HG02642 (cell line): Measurements from ENCODE around the gene CAST.
A peak's percentile ranks its signal among the peaks of the same experiment; 100 is the strongest.

ENCODE experiments used
- ATAC-seq: cut with Tn5 transposase; IDR thresholded peaks from one replicate; pipeline ENCODE4 v1.9.1; 2021; ENCODE audit warnings: mild to moderate bottlenecking; ENCODE audit not compliant: unreplicated experiment, poor library complexity

CAST gene

DNA sequence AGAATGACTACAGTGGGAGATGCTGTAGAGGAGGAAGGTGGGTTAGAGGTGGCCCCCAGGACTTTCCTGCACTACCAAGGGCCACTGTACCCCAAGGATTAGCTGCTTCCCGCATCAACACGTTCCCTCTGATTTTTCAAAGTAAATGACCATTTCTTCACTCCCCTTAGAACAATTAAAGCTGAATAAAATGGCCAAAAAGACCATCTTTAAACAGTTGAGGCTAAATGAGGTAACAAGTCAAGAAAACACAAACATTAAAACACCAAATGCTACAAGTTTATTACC, 146.3 kb downstream of the CAST start:
- no peak for ATAC-seq

DNA sequence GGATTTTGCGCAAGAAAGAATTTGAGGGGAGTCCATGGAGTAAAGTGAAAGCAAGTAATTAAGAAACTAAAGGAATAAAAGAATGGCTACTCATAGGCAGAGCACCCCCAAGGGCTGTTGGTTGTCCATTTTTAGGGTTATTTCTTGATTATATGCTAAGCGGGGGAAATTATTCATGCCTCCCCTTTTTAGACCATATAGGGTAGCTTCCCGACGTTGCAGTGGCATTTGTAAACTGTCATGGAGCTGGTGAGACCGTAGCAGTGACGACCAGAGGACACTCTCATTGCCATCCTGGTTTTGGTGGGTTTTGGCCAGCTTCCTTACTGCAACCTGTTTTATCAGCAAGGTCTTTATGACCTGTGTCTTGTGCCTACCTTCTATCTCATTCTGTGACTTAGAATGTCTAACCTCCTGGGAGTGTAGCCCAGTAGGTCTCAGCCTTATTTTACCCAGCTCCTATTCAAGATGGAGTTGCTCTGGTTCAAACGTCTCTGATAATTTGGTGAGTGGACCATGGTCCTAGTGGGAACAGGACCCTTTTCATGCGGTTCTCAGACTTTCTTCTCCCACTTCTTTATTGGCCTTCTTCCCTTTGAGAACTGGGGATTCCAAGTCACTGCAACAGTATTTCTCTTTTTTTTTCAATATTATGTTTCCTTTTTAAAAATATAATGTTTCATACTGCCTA, 146.8 kb downstream of the CAST start:
- no peak for ATAC-seq

DNA sequence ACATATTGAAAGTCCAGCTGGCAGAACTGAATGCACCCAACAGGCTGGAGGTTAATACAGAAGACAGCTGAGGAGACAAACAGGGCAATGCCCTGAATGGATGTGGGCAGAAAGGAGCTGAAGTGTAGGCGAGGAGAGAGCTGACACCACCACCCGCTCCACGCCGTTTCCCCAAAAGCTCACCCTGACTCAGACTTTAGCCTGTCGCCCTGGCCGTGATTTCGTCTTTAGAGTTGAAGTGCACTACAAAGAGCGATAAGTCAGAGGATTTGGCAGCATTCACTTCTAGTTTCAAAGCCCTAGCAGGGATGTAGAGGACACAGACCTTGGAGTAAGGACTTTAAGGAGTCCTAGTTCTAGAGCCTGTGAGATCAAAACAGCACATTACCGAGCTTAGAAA, 147.7 kb downstream of the CAST start:
- no peak for ATAC-seq

DNA sequence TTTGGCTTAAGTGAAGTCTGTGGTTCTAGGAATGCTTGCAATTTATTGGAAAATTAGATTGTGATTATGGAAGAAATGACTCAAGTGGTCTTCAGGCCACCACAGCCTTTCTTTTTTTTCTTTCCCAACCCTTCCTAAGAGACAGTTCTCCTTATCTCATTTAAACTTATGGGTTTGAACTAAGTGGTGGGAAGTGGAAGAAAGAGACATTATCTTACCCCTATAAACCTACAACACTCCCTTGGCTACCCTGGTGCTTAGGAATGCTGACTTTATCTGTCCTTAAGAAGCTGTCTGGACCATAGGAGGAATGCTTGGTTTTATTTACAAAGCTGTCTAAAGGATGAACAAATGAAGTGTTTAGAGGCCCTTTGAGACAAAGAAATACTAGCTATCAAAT, 150.7 kb downstream of the CAST start:
- ATAC-seq: no peak

DNA sequence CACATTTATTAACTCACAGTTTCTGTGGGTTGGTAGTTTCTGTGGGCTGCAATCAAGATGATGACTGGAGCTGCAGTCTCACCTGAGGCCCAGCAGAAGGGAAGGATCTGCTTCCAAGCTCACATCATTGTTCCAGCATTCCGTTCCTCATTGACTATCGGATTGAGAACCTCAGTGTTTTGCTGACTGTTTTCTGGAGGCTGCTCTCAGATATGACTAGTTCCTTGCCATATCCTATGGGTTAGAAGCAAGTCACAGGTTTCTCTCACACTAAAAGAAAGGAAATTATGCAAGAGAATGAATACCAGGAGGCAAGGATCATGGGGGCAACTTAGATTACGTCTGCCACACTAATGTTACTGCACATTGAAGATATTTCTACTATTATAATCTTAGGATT, 151.9 kb downstream of the CAST start:
- ATAC-seq: no peak

DNA sequence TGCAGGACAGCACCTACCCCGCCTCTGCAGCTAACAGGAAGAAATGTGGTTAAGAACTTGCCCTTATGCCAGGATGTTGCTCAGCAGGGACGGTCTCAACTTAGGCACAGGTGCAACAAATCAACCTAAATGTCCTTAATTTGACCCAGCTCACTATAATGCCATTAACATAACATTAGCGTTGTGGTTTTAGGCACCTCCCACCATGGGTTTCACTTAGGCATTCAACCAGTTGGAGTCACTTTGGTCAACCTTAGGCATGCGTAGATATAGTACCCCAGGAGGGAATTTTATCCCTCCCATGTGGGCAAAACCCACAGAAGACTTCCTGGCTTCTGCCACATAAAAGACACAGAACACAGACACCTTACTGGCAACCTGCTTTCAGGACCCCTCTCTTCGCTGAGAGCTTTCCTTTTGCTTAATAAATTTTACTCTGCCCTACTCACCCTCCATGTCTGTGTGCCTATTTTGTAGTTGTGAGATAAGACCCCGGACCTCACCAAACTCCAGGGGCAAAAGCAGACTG, 154.3 kb downstream of the CAST start:
- ATAC-seq: peak; percentile 90

DNA sequence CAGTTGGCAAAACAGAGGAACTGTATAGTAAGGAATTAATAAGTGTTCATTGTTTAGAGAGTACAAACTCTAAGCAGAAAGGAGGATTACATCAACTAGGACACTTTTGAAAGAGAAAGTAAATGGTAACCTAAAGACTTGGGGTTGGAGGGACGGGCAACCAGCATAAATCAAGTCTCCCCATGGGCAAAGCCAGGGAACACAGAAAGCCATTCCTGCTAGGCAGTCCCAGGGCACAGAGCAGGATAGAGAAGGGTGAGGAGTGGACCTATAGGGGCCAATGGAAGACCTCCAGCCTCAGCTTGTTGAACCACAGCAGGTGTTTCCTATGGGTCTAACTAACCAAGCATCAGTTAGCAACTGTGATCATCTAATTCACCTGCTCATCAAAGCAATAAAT, 154.8 kb downstream of the CAST start:
- peak; percentile 39 for ATAC-seq

DNA sequence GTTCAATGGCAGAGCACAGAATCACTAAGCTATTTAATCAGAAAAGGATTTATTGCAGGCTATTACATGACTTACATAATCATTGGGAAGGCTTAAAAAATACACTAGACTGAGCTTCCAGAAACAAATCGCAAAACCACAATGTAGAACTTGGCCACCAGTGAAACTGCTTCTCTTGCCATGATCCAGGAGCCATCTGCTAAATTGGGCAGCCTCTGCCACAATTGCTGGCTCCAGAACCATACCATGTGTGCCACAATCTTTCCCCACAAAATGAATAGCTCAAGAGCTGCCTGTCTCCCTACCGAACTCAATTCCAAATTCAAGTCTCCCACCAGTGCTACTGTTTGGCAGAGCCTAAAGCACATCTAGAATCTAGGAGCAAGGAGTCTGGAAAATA, 155.3 kb downstream of the CAST start:
- no peak for ATAC-seq

DNA sequence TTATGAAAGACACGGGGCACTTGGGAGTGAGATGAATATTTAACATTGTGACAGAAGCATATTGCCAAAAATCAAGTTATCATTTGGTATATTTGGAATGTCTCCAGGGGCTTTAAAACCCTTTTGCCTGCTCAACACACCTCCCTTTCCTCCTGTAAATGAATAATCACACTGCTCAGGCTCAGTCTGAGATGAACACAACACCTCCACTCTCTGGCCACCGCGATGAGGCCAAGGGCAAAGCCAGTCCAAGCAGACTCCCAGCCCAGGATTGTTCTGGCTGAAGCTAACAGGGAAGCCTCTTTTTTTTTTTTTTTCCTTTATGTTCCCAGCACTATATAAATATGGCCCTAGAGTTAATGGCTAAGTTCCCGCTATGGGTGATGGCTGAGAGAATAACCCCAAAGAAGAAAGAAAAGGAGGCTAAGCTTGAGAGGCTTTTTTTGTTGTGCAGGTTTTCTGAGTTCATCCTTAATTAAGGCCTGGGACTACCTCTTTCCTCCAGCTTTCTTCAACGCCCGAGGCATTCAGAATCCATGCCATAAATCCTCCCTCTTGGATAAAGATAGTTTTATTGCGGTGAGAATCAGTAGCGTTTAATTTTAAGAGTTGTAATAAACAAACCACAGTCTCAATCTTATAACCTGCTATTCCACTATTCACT, 156.1 kb downstream of the CAST start:
- no peak for ATAC-seq

DNA sequence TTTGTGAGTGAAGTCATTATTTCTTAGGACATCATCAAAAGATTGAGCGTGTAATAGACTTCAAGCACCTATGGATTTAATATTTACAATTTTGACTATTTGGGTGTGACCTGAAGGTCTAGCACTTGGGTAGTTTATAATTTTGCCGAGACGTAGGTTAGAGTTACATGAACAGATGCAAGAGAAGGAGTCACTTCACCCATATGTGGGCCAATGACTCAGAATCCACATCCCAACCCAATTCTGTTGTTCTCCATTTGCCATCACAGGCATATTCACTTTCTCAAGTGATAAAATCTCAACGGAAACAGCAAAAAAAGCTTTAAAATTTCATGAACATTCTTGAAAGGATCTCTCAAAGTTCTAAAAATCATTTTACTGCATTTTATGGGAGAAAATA, 157.6 kb downstream of the CAST start:
- no peak for ATAC-seq

DNA sequence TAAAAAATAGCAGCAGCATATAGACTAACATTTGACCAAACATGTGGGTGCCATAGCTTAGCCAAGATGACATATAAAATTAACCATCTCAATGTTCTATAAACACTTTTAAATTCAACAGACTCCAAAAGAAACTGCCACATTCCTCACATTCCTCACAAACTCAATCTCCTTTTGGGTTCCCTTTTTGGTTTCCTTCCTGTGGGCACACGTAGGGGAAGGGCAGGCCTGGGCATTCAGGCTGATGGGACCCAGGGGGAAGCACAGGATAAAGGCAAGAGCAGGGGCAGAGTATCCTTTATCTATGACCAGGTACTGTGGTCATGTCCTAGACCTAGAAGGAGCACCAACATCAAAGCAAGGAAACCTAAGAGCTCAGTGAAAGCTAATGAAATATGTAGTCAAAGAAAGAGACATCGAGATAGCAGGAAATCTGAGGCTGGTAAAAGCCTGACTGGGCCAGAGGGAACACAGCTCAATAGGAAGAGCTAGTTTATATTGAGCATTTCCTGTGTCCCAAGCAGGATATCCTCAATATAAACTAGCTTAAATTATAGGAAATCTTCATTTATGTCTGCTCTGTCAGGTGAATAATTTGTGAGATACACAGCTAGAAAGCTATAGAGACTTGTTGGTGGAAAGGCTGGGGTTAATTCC, 159.2 kb downstream of the CAST start:
- no peak for ATAC-seq

DNA sequence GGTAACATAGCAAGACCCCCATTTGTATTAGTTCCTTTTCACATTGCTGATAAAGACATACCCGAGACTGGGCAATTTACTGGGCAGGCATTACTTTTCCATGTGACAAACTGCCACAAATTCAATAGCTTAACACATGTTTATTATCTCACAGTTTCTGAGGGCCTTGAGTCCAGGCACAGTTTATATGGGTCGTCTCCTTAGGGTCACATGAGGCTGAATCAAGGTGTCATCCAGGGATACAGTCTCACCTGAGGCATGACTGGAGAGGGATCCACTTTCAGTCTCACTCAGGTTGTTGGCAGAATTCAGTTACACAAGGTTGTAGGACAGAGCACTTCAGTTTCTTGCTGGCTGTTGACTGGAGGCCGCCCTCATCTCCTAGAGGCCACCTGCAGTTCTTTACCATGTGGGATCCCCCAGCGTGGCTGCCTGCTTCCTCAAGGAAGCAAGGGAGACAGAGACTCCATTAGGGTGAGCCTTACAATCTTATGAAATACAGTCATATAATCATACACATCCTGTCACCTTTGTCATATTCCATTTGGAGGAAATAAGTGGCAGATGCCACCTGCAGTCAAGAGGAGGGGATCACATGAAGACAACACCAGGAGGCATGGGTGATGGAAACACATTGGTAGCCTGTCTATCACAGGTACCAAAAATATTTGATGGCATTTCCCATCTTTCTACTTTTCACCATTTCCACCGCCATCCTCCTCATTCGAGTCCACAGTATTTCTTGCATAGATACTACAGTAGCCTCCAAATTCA, 160.7 kb downstream of the CAST start:
- no peak for ATAC-seq

DNA sequence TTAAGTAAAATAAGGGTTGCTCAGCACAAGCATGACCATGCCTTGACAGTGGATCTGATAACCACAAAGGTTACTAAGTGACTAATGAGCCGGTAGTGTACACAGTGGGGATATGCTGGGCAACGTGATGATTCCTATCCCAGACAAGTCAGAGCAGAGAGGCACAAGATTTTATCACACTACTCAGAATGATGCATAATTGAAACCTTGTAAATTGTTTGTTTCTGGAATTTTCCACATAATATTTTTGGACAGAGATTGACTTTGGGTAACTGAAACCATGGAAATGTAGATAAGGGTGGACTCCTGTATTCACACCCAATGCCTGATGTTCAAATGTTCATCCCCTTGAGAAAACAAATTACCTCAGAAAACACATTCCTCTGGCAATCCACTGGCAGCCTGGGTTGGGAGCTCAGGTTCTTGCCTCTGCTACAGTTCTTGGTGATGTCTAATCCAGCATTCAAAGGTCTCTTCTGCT, 161.8 kb downstream of the CAST start:
- ATAC-seq: peak; percentile 96
